K562 (cell line): ENCODE data around the gene CHRNA9. TPM values are rescaled to one million over a fixed set of nuclear protein-coding genes. Genes with fewer than 3 reads are reported as not detected.

Experiments
- ARID1B ChIP-seq: fragments of 450-650 bp; IDR thresholded peaks from 2 replicates; pipeline ENCODE4 v1.6.1; 2016; ENCODE audit warnings: antibody characterized with exemption, mild to moderate bottlenecking, inconsistent platforms
- E4F1 ChIP-seq: fragments of 250-450 bp; sonication (Bioruptor Pico); IDR thresholded peaks from 2 replicates; pipeline ENCODE4 v1.5.0; 2021; ENCODE audit warnings: mild to moderate bottlenecking, borderline replicate concordance
- EP300 ChIP-seq: IDR thresholded peaks from 2 replicates; pipeline ENCODE4 v1.6.1; 2012; ENCODE audit warnings: low read length, improper control_type of control experiment
- KLF1 ChIP-seq: fragments of 450-650 bp; IDR thresholded peaks from 2 replicates; pipeline ENCODE4 v1.6.1; 2016; ENCODE audit warnings: missing genetic modification characterization, missing compliant biosample characterization
- KLF16 ChIP-seq: IDR thresholded peaks from 2 replicates; pipeline ENCODE4 v1.6.1; 2016; ENCODE audit warnings: antibody characterized with exemption
- MEF2D ChIP-seq: conservative IDR thresholded peaks from 2 replicates; pipeline ENCODE4 v1.6.1; 2016; ENCODE audit warnings: low read depth, missing genetic modification characterization, missing compliant biosample characterization
- NCOR1 ChIP-seq: fragments of 450-650 bp; IDR thresholded peaks from 2 replicates; pipeline ENCODE4 v1.6.1; 2016; ENCODE audit warnings: mild to moderate bottlenecking, moderate library complexity
- TAL1 ChIP-seq: fragments of 450-650 bp; IDR thresholded peaks from 2 replicates; pipeline ENCODE4 v1.6.1; 2016; ENCODE audit warnings: mild to moderate bottlenecking
- TBP ChIP-seq: optimal IDR thresholded peaks from 2 replicates; pipeline ENCODE3; 2011; ENCODE audit warnings: low read depth, low read length, improper control_type of control experiment
- TEAD4 ChIP-seq, 2 experiments: sonication (generic) in 1 of 2; formaldehyde crosslinking in 1 of 2; IDR thresholded peaks; 2 replicates each; pipeline versions ENCODE4 v1.6.1 to v1.8.0; 2012 to 2022; ENCODE audit warnings: borderline replicate concordance in 1 of 2, inconsistent platforms in 1 of 2, low read length in 1 of 2, mild to moderate bottlenecking in 1 of 2, missing genetic modification reagents in 1 of 2
- ZNF780A ChIP-seq: fragments of 250-450 bp; sonication (Bioruptor Pico); IDR thresholded peaks from 2 replicates; pipeline ENCODE4 v1.5.0; 2021; ENCODE audit warnings: mild to moderate bottlenecking
- polyA plus RNA-seq, 8 experiments: library from polyadenylated mRNA; depleted of rRNA in 4 of 8; stranded (reverse) in 5 of 8; unstranded in 3 of 8; fragments of >200 nt; fragmentation: Nextera tagmentation in 2 of 8; fragmentation: Illumina TruSeq in 1 of 8; extraction: Ambion mirVana in 2 of 8; extraction: Trizol in 1 of 8; gene quantifications; 2 replicates each; pipeline versions ENCODE4 v1.2.1 to v1.2.3, GENCODE V29; 2011 to 2014; ENCODE audit warnings: inconsistent platforms in 1 of 8, missing spikeins in 1 of 8
- total RNA-seq, 7 experiments: library from RNA; depleted of rRNA in 6 of 7; stranded (reverse); fragments of >200 nt in 6 of 7; fragmentation: Illumina TruSeq in 2 of 7; extraction: Trizol in 2 of 7; gene quantifications; 2 replicates each; pipeline versions ENCODE4 v1.2.1 to v1.2.3, GENCODE V29; 2011 to 2021; ENCODE audit warnings: low replicate concordance in 1 of 7

The CHRNA9 gene
- total and polyA plus RNA-seq, 9 of the 15 experiments (the other 6 are each of a cell fraction or from before 2014, with no cell fraction given), result not detected

GRCh38 chr4:40289366-40290188 lies 45.6 kb upstream of the CHRNA9 start (continued):
- TF ChIP-seq EP300 (peak; percentile 39; the same call in 1 of the 2 replicates), TBP (no peak), KLF16 (0 out of 2 replicates have a peak, but pooled peaks have one; percentile 40), ZNF780A (no peak), MEF2D (tag) (0 out of 2 replicates have a peak, but pooled peaks have one; percentile 23), ARID1B (peak; percentile 77), E4F1 (no peak), TEAD4 (IDR thresholded peaks at IDR 0.05; ENCODE audit: low read length) (peak; percentile 79; the same call in 1 of the 2 replicates), TEAD4 (CRISPR knock-in tag; IDR thresholded peaks at IDR 0.05; ENCODE audit: borderline replicate concordance) (no peak), KLF1 (no peak), NCOR1 (peak; percentile 49), TAL1 (peak; percentile 27)
